HEK293 (cell line): ENCODE data around the gene OSTF1.

Experiments
- CTCF ChIA-PET: fragments of 350-600 bp; formaldehyde crosslinking; extraction: SDS; loops from one replicate; lab custom pipeline; 2021; ENCODE audit warnings: antibody characterized with exemption; lab: Yijun Ruan, JAX
- POLR2A ChIA-PET: fragments of 300-600 bp; formaldehyde crosslinking; extraction: SDS; loops from one replicate; lab custom pipeline; 2020; ENCODE audit warnings: antibody characterized with exemption, inconsistent platforms; lab: Yijun Ruan, JAX
- H3K27ac ChIP-seq: fragments of 200-500 bp; sonication (Bioruptor generic); 2 replicates; pipeline ENCODE4 v1.5.1; 2014; ENCODE audit warnings: low read depth, low read length, control low read depth, inconsistent platforms; ENCODE audit errors: extremely low read depth
- H3K36me3 ChIP-seq, 2 experiments: fragments of 200-500 bp in 1 of 2; sonication (Bioruptor generic) in 1 of 2; 1 replicate in 1 of 2; 2 replicates in 1 of 2; pipeline ENCODE4 v1.5.1; 2014 to 2017; ENCODE audit warnings: inconsistent platforms in 2 of 2, low read length in 2 of 2; ENCODE audit not compliant: control insufficient read depth in 2 of 2, insufficient read depth in 1 of 2
- H3K4me1 ChIP-seq: fragments of 200-500 bp; sonication (Bioruptor generic); 2 replicates; pipeline ENCODE4 v1.5.1; 2014; ENCODE audit warnings: mild to moderate bottlenecking, low read length, inconsistent platforms; ENCODE audit not compliant: control insufficient read depth, insufficient read depth
- H3K4me3 ChIP-seq: 2 replicates; pipeline ENCODE4 v1.5.1; 2011; ENCODE audit warnings: low read depth, mild to moderate bottlenecking, control low read depth, low read length, moderate library complexity
- H3K9me3 ChIP-seq: fragments of 200-500 bp; sonication (Bioruptor generic); 2 replicates; pipeline ENCODE4 v1.5.1; 2014; ENCODE audit warnings: low read depth, low read length, inconsistent platforms; ENCODE audit not compliant: control insufficient read depth, insufficient read depth
- GLI4 ChIP-seq: fragments of 450-650 bp; formaldehyde crosslinking; IDR thresholded peaks from 2 replicates; pipeline ENCODE4 v1.5.1; 2016; ENCODE audit warnings: missing biosample characterization, missing genetic modification characterization
- HOXC10 ChIP-seq: sonication (generic); formaldehyde crosslinking; IDR thresholded peaks from 2 replicates; pipeline ENCODE4 v1.8.1; 2023; ENCODE audit warnings: mild to moderate bottlenecking, missing genetic modification reagents
- MZF1 ChIP-seq: fragments of 450-650 bp; formaldehyde crosslinking; IDR thresholded peaks from 2 replicates; pipeline ENCODE4 v1.5.1; 2017; ENCODE audit warnings: missing biosample characterization, missing genetic modification characterization, borderline replicate concordance
- REPIN1 ChIP-seq: fragments of 450-650 bp; formaldehyde crosslinking; IDR thresholded peaks from 2 replicates; pipeline ENCODE4 v1.5.1; 2017; ENCODE audit warnings: missing biosample characterization, missing genetic modification characterization, low read depth
- SP3 ChIP-seq: fragments of 450-650 bp; formaldehyde crosslinking; IDR thresholded peaks from 2 replicates; pipeline ENCODE4 v1.5.1; 2016; ENCODE audit warnings: missing biosample characterization, missing genetic modification characterization
- TCF7L2 ChIP-seq: IDR thresholded peaks from 2 replicates; pipeline ENCODE4 v1.6.1; 2011; ENCODE audit warnings: low read depth, mild to moderate bottlenecking, inconsistent platforms, low read length, moderate library complexity, borderline replicate concordance
- ZNF133 ChIP-seq: fragments of 450-650 bp; formaldehyde crosslinking; IDR thresholded peaks from 2 replicates; pipeline ENCODE4 v1.5.1; 2016; ENCODE audit warnings: missing biosample characterization, missing genetic modification characterization
- ZNF23 ChIP-seq: fragments of 450-650 bp; formaldehyde crosslinking; IDR thresholded peaks from 2 replicates; pipeline ENCODE4 v1.5.1; 2016; ENCODE audit warnings: missing biosample characterization, missing genetic modification characterization, borderline replicate concordance
- ZNF266 ChIP-seq: fragments of 450-650 bp; formaldehyde crosslinking; IDR thresholded peaks from 2 replicates; pipeline ENCODE4 v1.5.1; 2016; ENCODE audit warnings: missing biosample characterization, missing genetic modification characterization, low read depth
- ZNF600 ChIP-seq: fragments of 450-650 bp; formaldehyde crosslinking; IDR thresholded peaks from 2 replicates; pipeline ENCODE4 v1.5.1; 2016; ENCODE audit warnings: missing biosample characterization, missing genetic modification characterization
- ZSCAN30 ChIP-seq: fragments of 450-650 bp; IDR thresholded peaks from 2 replicates; pipeline ENCODE4 v1.5.1; 2018; ENCODE audit warnings: missing biosample characterization, mild to moderate bottlenecking, missing genetic modification characterization, moderate library complexity
- TF ChIP-seq, protein P1 (sequence below): fragments of 450-650 bp; formaldehyde crosslinking; IDR thresholded peaks from 2 replicates; pipeline ENCODE4 v1.5.1; 2016; ENCODE audit warnings: missing biosample characterization, missing genetic modification characterization
- TF ChIP-seq, protein P2 (sequence below): fragments of 450-650 bp; formaldehyde crosslinking; IDR thresholded peaks from 2 replicates; pipeline ENCODE4 v1.5.1; 2016; ENCODE audit warnings: missing biosample characterization, missing genetic modification characterization
- TF ChIP-seq, protein P3 (sequence below): fragments of 450-650 bp; formaldehyde crosslinking; IDR thresholded peaks from 2 replicates; pipeline ENCODE4 v1.5.1; 2016; ENCODE audit warnings: missing biosample characterization, missing genetic modification characterization, low read depth
- TF ChIP-seq, protein P4 (sequence below): fragments of 450-650 bp; formaldehyde crosslinking; IDR thresholded peaks from 2 replicates; pipeline ENCODE4; 2016; ENCODE audit warnings: missing biosample characterization, missing genetic modification characterization
- TF ChIP-seq, protein P5 (sequence below): fragments of 450-650 bp; formaldehyde crosslinking; IDR thresholded peaks from 2 replicates; pipeline ENCODE4 v1.5.1; 2016; ENCODE audit warnings: missing biosample characterization, missing genetic modification characterization
- TF ChIP-seq, protein P6 (sequence below): fragments of 450-650 bp; formaldehyde crosslinking; IDR thresholded peaks from 2 replicates; pipeline ENCODE4 v1.5.1; 2016; ENCODE audit warnings: missing biosample characterization, missing genetic modification characterization, low read depth

OSTF1 gene

DNA sequence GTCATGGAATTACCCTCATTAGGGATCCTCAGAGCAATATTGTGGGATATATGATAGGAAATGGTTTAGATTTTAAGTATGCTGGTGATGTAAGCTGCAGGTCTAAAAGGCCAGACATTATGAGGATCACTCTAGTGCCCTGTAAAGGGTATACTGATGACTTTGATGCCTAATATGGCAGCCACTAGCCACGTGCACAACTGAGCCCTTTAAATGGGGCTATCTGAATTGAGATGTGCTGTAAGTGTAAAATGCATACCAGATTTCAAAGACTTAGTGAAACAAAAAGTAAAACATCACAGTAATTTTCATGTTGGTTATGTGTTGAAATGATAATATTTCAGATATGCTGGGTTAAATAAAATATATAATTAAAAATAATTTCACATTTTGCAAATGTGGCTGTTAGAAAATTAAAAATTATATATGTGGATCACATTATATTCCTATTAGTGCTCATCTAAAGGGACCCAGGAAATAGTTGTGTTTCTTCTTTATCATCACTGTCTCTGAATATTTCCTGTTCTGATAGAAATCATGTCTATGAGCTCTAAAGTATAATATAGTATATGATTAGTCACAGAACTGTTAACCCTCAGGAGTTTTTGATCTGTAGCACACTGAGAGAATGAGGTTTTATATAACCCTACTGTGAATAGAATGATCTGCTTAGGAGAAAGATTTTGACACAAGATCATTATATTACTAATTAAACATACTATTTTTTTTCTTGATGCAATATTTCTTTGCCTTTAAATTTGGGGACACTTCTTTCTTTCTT lies 50.1 kb downstream of the OSTF1 start:
- H3K4me1 ChIP-seq, result no peaks in the 10 kb centered on the region
- TF ChIP-seq ZNF600 (no peak), MZF1 (tag by site-specific recombination) (no peak), HOXC10 (CRISPR knock-in tag) (no peak), REPIN1 (no peak), ZSCAN30 (tag by site-specific recombination) (no peak), ZNF266 (tag by site-specific recombination) (no peak), SP3 (tag by site-specific recombination) (no peak), ZNF133 (tag by site-specific recombination) (no peak), TCF7L2 (no peak), ZNF23 (tag by site-specific recombination) (no peak), GLI4 (tag by site-specific recombination) (no peak)
- TF ChIP-seq, protein P1, sequence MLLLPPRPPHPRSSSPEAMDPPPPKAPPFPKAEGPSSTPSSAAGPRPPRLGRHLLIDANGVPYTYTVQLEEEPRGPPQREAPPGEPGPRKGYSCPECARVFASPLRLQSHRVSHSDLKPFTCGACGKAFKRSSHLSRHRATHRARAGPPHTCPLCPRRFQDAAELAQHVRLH (tag by site-specific recombination), result no peak
- TF ChIP-seq, protein P2, sequence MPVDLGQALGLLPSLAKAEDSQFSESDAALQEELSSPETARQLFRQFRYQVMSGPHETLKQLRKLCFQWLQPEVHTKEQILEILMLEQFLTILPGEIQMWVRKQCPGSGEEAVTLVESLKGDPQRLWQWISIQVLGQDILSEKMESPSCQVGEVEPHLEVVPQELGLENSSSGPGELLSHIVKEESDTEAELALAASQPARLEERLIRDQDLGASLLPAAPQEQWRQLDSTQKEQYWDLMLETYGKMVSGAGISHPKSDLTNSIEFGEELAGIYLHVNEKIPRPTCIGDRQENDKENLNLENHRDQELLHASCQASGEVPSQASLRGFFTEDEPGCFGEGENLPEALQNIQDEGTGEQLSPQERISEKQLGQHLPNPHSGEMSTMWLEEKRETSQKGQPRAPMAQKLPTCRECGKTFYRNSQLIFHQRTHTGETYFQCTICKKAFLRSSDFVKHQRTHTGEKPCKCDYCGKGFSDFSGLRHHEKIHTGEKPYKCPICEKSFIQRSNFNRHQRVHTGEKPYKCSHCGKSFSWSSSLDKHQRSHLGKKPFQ (tag by site-specific recombination), result no peak
- TF ChIP-seq, protein P3, sequence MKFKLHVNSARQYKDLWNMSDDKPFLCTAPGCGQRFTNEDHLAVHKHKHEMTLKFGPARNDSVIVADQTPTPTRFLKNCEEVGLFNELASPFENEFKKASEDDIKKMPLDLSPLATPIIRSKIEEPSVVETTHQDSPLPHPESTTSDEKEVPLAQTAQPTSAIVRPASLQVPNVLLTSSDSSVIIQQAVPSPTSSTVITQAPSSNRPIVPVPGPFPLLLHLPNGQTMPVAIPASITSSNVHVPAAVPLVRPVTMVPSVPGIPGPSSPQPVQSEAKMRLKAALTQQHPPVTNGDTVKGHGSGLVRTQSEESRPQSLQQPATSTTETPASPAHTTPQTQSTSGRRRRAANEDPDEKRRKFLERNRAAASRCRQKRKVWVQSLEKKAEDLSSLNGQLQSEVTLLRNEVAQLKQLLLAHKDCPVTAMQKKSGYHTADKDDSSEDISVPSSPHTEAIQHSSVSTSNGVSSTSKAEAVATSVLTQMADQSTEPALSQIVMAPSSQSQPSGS (tag by site-specific recombination), result no peak
- TF ChIP-seq, protein P4, sequence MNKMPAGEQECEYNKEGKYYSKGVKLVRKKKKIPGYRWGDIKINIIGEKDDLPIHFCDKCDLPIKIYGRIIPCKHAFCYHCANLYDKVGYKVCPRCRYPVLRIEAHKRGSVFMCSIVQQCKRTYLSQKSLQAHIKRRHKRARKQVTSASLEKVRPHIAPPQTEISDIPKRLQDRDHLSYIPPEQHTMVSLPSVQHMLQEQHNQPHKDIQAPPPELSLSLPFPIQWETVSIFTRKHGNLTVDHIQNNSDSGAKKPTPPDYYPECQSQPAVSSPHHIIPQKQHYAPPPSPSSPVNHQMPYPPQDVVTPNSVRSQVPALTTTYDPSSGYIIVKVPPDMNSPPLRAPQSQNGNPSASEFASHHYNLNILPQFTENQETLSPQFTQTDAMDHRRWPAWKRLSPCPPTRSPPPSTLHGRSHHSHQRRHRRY (tag by site-specific recombination), result no peak
- TF ChIP-seq, protein P5, sequence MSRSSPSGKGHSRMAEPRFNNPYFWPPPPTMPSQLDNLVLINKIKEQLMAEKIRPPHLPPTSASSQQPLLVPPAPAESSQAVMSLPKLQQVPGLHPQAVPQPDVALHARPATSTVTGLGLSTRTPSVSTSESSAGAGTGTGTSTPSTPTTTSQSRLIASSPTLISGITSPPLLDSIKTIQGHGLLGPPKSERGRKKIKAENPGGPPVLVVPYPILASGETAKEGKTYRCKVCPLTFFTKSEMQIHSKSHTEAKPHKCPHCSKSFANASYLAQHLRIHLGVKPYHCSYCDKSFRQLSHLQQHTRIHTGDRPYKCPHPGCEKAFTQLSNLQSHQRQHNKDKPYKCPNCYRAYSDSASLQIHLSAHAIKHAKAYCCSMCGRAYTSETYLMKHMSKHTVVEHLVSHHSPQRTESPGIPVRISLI (tag by site-specific recombination), result no peak
- TF ChIP-seq, protein P6, sequence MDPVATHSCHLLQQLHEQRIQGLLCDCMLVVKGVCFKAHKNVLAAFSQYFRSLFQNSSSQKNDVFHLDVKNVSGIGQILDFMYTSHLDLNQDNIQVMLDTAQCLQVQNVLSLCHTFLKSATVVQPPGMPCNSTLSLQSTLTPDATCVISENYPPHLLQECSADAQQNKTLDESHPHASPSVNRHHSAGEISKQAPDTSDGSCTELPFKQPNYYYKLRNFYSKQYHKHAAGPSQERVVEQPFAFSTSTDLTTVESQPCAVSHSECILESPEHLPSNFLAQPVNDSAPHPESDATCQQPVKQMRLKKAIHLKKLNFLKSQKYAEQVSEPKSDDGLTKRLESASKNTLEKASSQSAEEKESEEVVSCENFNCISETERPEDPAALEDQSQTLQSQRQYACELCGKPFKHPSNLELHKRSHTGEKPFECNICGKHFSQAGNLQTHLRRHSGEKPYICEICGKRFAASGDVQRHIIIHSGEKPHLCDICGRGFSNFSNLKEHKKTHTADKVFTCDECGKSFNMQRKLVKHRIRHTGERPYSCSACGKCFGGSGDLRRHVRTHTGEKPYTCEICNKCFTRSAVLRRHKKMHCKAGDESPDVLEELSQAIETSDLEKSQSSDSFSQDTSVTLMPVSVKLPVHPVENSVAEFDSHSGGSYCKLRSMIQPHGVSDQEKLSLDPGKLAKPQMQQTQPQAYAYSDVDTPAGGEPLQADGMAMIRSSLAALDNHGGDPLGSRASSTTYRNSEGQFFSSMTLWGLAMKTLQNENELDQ (tag by site-specific recombination), result no peak
- TF ChIP-seq, all 188 proteins: peak for 0
- ChIA-PET CTCF (interaction anchor here (0.6 kb wide), 2 partner anchors 22 to 1592 kb away, joined by 3 to 7 read pairs; no protein-coding TSS in a partner anchor), POLR2A (no interaction called here)
- no peak overlapping the region for H3K4me3 ChIP-seq
- peaks cover 0 to 7% of the 10 kb centered on the region in 2 experiments; a peak in 1 of 3 replicates for H3K36me3 ChIP-seq
- H3K9me3 ChIP-seq, result no peaks in the 10 kb centered on the region
- no peak overlapping the region for H3K27ac ChIP-seq
